K562 (cell line): ENCODE data around the gene DKK3. TPM values are rescaled to one million over a fixed set of nuclear protein-coding genes. Genes with fewer than 3 reads are reported as not detected.

ENCODE experiments used
- ATAC-seq: fragments of 200-7000 bp; cut with Tn5 transposase; 3 replicates; pipeline ENCODE4 v1.9.1; 2020; ENCODE audit warnings: moderate library complexity
- BruUV-seq: library from RNA; stranded (reverse); fragments of 400-500 nt; replicated peaks from 2 replicates; lab custom pipeline; 2021; lab: Mats Ljungman, UMichigan
- CTCF ChIA-PET: fragments of 300-600 bp; formaldehyde crosslinking; extraction: SDS; loops from one replicate; lab custom pipeline; 2021; ENCODE audit warnings: low intra/inter-chr PET ratio; lab: Yijun Ruan, JAX
- POLR2A ChIA-PET: fragments of 300-600, 350-650 bp; sonication (Branson Sonifier 250); formaldehyde crosslinking; extraction: SDS; loops from one replicate; lab custom pipeline; 2021; ENCODE audit warnings: antibody characterized with exemption, inconsistent platforms; lab: Yijun Ruan, JAX
- DNase-seq, 4 experiments: peaks; one replicate each; pipeline versions ENCODE4 v3.0.0 to v3.0.0-alpha.2; 2011 to 2018; ENCODE audit warnings: low spot score in 3 of 4, mixed read lengths in 3 of 4; ENCODE audit errors: extremely low read depth in 1 of 4
- FAIRE-seq: peaks from 2 replicates; lab custom pipeline; 2011; peaks lifted over from hg19 to GRCh38; lab: Jason Lieb, UNC
- H2AFZ ChIP-seq: 2 replicates; pipeline ENCODE4 v1.6.0; 2011; ENCODE audit warnings: low read depth, low read length, control low read depth, inconsistent platforms
- H3K27ac ChIP-seq: fragments of 200-600 bp; 3 replicates; pipeline ENCODE4 v1.8.0; 2011; ENCODE audit warnings: low read depth, mild to moderate bottlenecking, control low read depth, inconsistent platforms, low read length, moderate library complexity, mixed read lengths; ENCODE audit errors: extremely low read depth
- H3K27me3 ChIP-seq, 2 experiments: fragments of 300-600 bp in 1 of 2; 2 replicates in 1 of 2; 3 replicates in 1 of 2; pipeline versions ENCODE4 v1.6.0 to v1.8.0; 2011; ENCODE audit warnings: inconsistent platforms in 2 of 2, low read length in 2 of 2, mild to moderate bottlenecking in 1 of 2, mixed read lengths in 1 of 2, moderate library complexity in 1 of 2; ENCODE audit not compliant: control insufficient read depth in 2 of 2, insufficient read depth in 2 of 2
- H3K36me3 ChIP-seq: fragments of 300-600 bp; 3 replicates; pipeline ENCODE4 v1.8.0; 2011; ENCODE audit warnings: mild to moderate bottlenecking, low read length, inconsistent platforms; ENCODE audit not compliant: control insufficient read depth, insufficient read depth
- H3K4me1 ChIP-seq, 2 experiments: fragments of 200-600 bp in 1 of 2; replicated peaks in 1 of 2; 2 replicates in 1 of 2; 3 replicates in 1 of 2; pipeline versions ENCODE4 v1.5.1 to v1.8.0; 2011; ENCODE audit warnings: inconsistent platforms in 2 of 2, low read length in 2 of 2, mild to moderate bottlenecking in 1 of 2, mixed read lengths in 1 of 2, moderate library complexity in 1 of 2; ENCODE audit not compliant: control insufficient read depth in 2 of 2, insufficient read depth in 2 of 2
- H3K4me2 ChIP-seq: 2 replicates; pipeline ENCODE4 v1.6.1; 2011; ENCODE audit warnings: low read length, control low read depth, inconsistent platforms, mixed read lengths; ENCODE audit not compliant: insufficient read depth
- H3K4me3 ChIP-seq: fragments of 200-600 bp; sonication (generic), shearing (Covaris generic); 2 replicates; pipeline ENCODE4 v1.5.1; 2016; ENCODE audit warnings: control low read depth, inconsistent platforms
- H3K79me2 ChIP-seq: fragments of 200-600 bp; 3 replicates; pipeline ENCODE4 v1.8.0; 2011; ENCODE audit warnings: low read length, inconsistent platforms; ENCODE audit not compliant: control insufficient read depth, insufficient read depth
- H3K9ac ChIP-seq, 2 experiments: 2 replicates each; pipeline versions ENCODE4 v1.6.0 to v1.6.1; 2011; ENCODE audit warnings: low read depth in 2 of 2, low read length in 2 of 2, control low read depth in 1 of 2, inconsistent platforms in 1 of 2, mild to moderate bottlenecking in 1 of 2, mixed read lengths in 1 of 2; ENCODE audit not compliant: insufficient read depth in 1 of 2
- H3K9me1 ChIP-seq: one replicate; pipeline ENCODE4 v1.6.0; 2011; ENCODE audit warnings: inconsistent platforms, mild to moderate bottlenecking, low read length, moderate library complexity; ENCODE audit not compliant: control insufficient read depth, insufficient read depth
- H3K9me3 ChIP-seq: replicated peaks from 2 replicates; pipeline ENCODE4 v1.5.1; 2011; ENCODE audit warnings: low read depth, low read length, inconsistent platforms; ENCODE audit not compliant: control insufficient read depth, insufficient read depth
- H4K20me1 ChIP-seq: replicated peaks from 2 replicates; pipeline ENCODE4 v1.6.1; 2011; ENCODE audit warnings: low read length, inconsistent platforms, mixed read lengths; ENCODE audit not compliant: control insufficient read depth, insufficient read depth
- ASH1L ChIP-seq: fragments of 450-650 bp; IDR thresholded peaks from 2 replicates; pipeline ENCODE4 v1.6.1; 2018; ENCODE audit warnings: borderline replicate concordance, mild to moderate bottlenecking, low read depth; ENCODE audit not compliant: partially characterized antibody
- BCL6 ChIP-seq: fragments of 250-450 bp; sonication (Bioruptor Pico); IDR thresholded peaks from 2 replicates; pipeline ENCODE4 v1.4.0; 2020
- BCOR ChIP-seq: fragments of 450-650 bp; IDR thresholded peaks from 2 replicates; pipeline ENCODE4 v1.6.1; 2016
- E2F6 ChIP-seq, 2 experiments: IDR thresholded peaks; 2 replicates each; pipeline ENCODE4 v1.6.1; 2011; ENCODE audit warnings: borderline replicate concordance in 1 of 2, control low read depth in 1 of 2, low read depth in 1 of 2, low read length in 1 of 2, mild to moderate bottlenecking in 1 of 2, mixed read lengths in 1 of 2, moderate library complexity in 1 of 2; ENCODE audit not compliant: insufficient read depth in 1 of 2, insufficient read length in 1 of 2, poor library complexity in 1 of 2, severe bottlenecking in 1 of 2; ENCODE audit errors: extremely low read depth in 1 of 2
- HMG20B ChIP-seq: fragments of 250-450 bp; sonication (Bioruptor Pico); IDR thresholded peaks from 2 replicates; pipeline ENCODE4 v1.5.0; 2021; ENCODE audit warnings: mild to moderate bottlenecking
- L3MBTL2 ChIP-seq: fragments of 450-650 bp; IDR thresholded peaks from 2 replicates; pipeline ENCODE4 v1.6.1; 2016; ENCODE audit warnings: mild to moderate bottlenecking, moderate library complexity
- NR4A1 ChIP-seq, 2 experiments: fragments of 250-450 bp in 1 of 2; fragments of 450-650 bp in 1 of 2; sonication (Bioruptor Pico) in 1 of 2; IDR thresholded peaks; 2 replicates each; pipeline versions ENCODE4 v1.4.0 to v1.6.1; 2016 to 2020; ENCODE audit warnings: mild to moderate bottlenecking in 2 of 2, missing compliant biosample characterization in 1 of 2, missing genetic modification characterization in 1 of 2, moderate library complexity in 1 of 2
- POLR2H ChIP-seq: IDR thresholded peaks from 2 replicates; pipeline ENCODE4 v1.6.1; 2016; ENCODE audit warnings: missing genetic modification characterization, low read depth, mild to moderate bottlenecking, control low read depth, missing compliant biosample characterization, moderate library complexity
- POU5F1 ChIP-seq: fragments of 150-350 bp; IDR thresholded peaks from 2 replicates; pipeline ENCODE4 v1.6.1; 2014; ENCODE audit warnings: borderline replicate concordance, low read length, low read depth, mild to moderate bottlenecking; ENCODE audit not compliant: partially characterized antibody
- SLC30A9 ChIP-seq: fragments of 250-450 bp; sonication (Bioruptor Pico); IDR thresholded peaks from 2 replicates; pipeline ENCODE4 v1.8.0; 2022; ENCODE audit warnings: mild to moderate bottlenecking, moderate library complexity
- ZBTB17 ChIP-seq: fragments of 450-650 bp; formaldehyde crosslinking; IDR thresholded peaks from 2 replicates; pipeline ENCODE4 v1.4.0; 2020; ENCODE audit warnings: mild to moderate bottlenecking
- ZNF121 ChIP-seq: sonication (generic); formaldehyde crosslinking; conservative IDR thresholded peaks from 2 replicates; pipeline ENCODE4 v1.8.0; 2022; ENCODE audit warnings: missing genetic modification reagents
- ZNF23 ChIP-seq: fragments of 250-450 bp; sonication (Bioruptor Pico); IDR thresholded peaks from 2 replicates; pipeline ENCODE4 v1.4.0; 2020; ENCODE audit warnings: mild to moderate bottlenecking
- ZNF699 ChIP-seq: fragments of 250-450 bp; sonication (Bioruptor Pico); IDR thresholded peaks from 2 replicates; pipeline ENCODE4 v1.8.0; 2021; ENCODE audit warnings: mild to moderate bottlenecking, moderate library complexity; ENCODE audit not compliant: insufficient replicate concordance
- WGBS: fragments of 100-300 bp; shearing (Covaris generic); methylation state at CpG from one replicate; pipeline ENCODE4 v1.1.6; 2016; ENCODE audit warnings: low coverage, mixed read lengths; ENCODE audit not compliant: insufficient coverage; ENCODE audit errors: missing lambda C conversion rate; 5-methylcytosine and 5-hydroxymethylcytosine counted together
- in situ Hi-C: fragments of 300-500 bp; cut with MboI; formaldehyde crosslinking; loops from 4 replicates; pipeline ENCODE4 v1.15.0; 2018; ENCODE audit warnings: inconsistent platforms, mixed read lengths
- intact Hi-C: fragments of 100-400 bp; cut with micrococcal nuclease; formaldehyde crosslinking; loops from 2 replicates; pipeline ENCODE4 v1.14.2; 2022
- polyA plus RNA-seq, 8 experiments: library from polyadenylated mRNA; depleted of rRNA in 4 of 8; stranded (reverse) in 5 of 8; unstranded in 3 of 8; fragments of >200 nt; fragmentation: Nextera tagmentation in 2 of 8; fragmentation: Illumina TruSeq in 1 of 8; extraction: Ambion mirVana in 2 of 8; extraction: Trizol in 1 of 8; gene quantifications; 2 replicates each; pipeline versions ENCODE4 v1.2.1 to v1.2.3, GENCODE V29; 2011 to 2014; ENCODE audit warnings: inconsistent platforms in 1 of 8, missing spikeins in 1 of 8
- total RNA-seq, 7 experiments: library from RNA; depleted of rRNA in 6 of 7; stranded (reverse); fragments of >200 nt in 6 of 7; fragmentation: Illumina TruSeq in 2 of 7; extraction: Trizol in 2 of 7; gene quantifications; 2 replicates each; pipeline versions ENCODE4 v1.2.1 to v1.2.3, GENCODE V29; 2011 to 2021; ENCODE audit warnings: low replicate concordance in 1 of 7
- TF ChIP-seq, protein P1 (sequence below), 2 experiments: fragments of 450-650 bp; IDR thresholded peaks; 2 replicates each; pipeline ENCODE4 v1.6.1; 2016
- TF ChIP-seq, protein P2 (sequence below), 2 experiments: fragments of 150-350 bp in 1 of 2; IDR thresholded peaks; 2 replicates each; pipeline ENCODE4 v1.6.1; 2012 to 2016; ENCODE audit warnings: low read depth in 2 of 2, low read length in 2 of 2, mild to moderate bottlenecking in 1 of 2, moderate library complexity in 1 of 2

The DKK3 gene
- total and polyA plus RNA-seq, 9 of the 15 experiments (the other 6 are each of a cell fraction or from before 2014, with no cell fraction given), result 0.14 to 0.85 (median 0.38) TPM; not detected in 6

DNA sequence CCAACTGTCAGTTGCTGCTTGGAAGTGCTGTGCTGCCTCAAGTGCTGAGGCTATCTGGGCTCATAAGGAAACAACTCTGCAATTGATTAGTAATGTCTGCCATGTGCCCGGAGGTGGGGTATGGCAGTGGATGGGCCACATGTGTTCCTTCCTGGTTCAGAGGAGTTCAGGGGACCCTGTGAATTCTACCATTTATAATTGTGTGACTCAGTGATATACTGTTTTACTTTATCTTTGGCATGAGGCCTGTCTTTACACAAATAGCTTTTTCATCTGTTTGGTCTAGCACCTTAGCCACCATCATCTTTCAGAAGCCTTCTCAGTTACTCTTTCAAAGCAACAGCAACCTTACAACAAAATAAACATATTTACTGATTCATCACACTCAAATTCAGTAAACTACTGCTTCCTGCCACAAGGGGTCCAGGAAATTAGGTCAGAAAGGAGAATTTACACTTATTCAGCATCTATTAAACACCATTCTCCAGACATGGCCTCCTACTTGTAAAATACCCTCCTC, 20.9 kb downstream of the DKK3 start:
- H2AFZ ChIP-seq, result peak overlapping the region; percentile 79
- DNase-seq, result peak in 3 of 4 experiments; percentile 24 to 36 (median 30)
- ChIA-PET CTCF (no interaction called here), POLR2A (no interaction called here)
- H3K9ac ChIP-seq, result no peak overlapping the region
- no peaks in the 10 kb centered on the region; the same call in 1 of the 2 replicates for H3K9me3 ChIP-seq
- ATAC-seq, result peak; percentile 43
- peaks cover 0 to 31% of the 10 kb centered on the region in 2 experiments; a peak in 3 of 5 replicates for H3K27me3 ChIP-seq
- no peaks in the 10 kb centered on the region; a peak in 1 of 5 replicates for H3K4me1 ChIP-seq
- 0% methylated on average over 1 of the region's 1 CpG for WGBS
- H3K36me3 ChIP-seq, result no peaks in the 10 kb centered on the region
- intact Hi-C loops, result no loop called here
- H3K9me1 ChIP-seq, result no peaks in the 10 kb centered on the region
- no peaks in the 10 kb centered on the region for H4K20me1 ChIP-seq
- in situ Hi-C loops, result no loop called here
- no peak for FAIRE-seq
- no peaks in the 10 kb centered on the region for H3K79me2 ChIP-seq
- H3K27ac ChIP-seq, result no peak overlapping the region
- no TSS peak for BruUV-seq
- no peak overlapping the region; the same call in 1 of the 2 replicates for H3K4me2 ChIP-seq
- H3K4me3 ChIP-seq, result no peak overlapping the region
- 0 out of 2 replicates have a peak, but pooled peaks have one; percentile 66 for TF ChIP-seq ZNF23 (CRISPR knock-in tag)
- 0 out of 2 replicates have a peak, but pooled peaks have one; percentile 9 for TF ChIP-seq BCOR
- peak; percentile 98 for TF ChIP-seq ZBTB17 (CRISPR knock-in tag)
- TF ChIP-seq ASH1L, result no peak
- no peak for TF ChIP-seq BCL6
- peak; percentile 69 for TF ChIP-seq L3MBTL2
- TF ChIP-seq E2F6 (IDR thresholded peaks at IDR 0.05; ENCODE audit: borderline replicate concordance in 1 of 2, extremely low read depth in 1 of 2, insufficient read depth in 1 of 2, insufficient read length in 1 of 2, low read depth in 1 of 2, low read length in 1 of 2, poor library complexity in 1 of 2, severe bottlenecking in 1 of 2), result peak in 1 of 2 experiments; percentile 70
- TF ChIP-seq, protein P1, sequence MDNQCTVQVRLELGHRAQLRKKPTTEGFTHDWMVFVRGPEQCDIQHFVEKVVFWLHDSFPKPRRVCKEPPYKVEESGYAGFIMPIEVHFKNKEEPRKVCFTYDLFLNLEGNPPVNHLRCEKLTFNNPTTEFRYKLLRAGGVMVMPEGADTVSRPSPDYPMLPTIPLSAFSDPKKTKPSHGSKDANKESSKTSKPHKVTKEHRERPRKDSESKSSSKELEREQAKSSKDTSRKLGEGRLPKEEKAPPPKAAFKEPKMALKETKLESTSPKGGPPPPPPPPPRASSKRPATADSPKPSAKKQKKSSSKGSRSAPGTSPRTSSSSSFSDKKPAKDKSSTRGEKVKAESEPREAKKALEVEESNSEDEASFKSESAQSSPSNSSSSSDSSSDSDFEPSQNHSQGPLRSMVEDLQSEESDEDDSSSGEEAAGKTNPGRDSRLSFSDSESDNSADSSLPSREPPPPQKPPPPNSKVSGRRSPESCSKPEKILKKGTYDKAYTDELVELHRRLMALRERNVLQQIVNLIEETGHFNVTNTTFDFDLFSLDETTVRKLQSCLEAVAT (IDR thresholded peaks at IDR 0.05), result peak in 1 of 2 experiments; percentile 98; a peak in 2 of 4 replicates
- TF ChIP-seq, protein P2, sequence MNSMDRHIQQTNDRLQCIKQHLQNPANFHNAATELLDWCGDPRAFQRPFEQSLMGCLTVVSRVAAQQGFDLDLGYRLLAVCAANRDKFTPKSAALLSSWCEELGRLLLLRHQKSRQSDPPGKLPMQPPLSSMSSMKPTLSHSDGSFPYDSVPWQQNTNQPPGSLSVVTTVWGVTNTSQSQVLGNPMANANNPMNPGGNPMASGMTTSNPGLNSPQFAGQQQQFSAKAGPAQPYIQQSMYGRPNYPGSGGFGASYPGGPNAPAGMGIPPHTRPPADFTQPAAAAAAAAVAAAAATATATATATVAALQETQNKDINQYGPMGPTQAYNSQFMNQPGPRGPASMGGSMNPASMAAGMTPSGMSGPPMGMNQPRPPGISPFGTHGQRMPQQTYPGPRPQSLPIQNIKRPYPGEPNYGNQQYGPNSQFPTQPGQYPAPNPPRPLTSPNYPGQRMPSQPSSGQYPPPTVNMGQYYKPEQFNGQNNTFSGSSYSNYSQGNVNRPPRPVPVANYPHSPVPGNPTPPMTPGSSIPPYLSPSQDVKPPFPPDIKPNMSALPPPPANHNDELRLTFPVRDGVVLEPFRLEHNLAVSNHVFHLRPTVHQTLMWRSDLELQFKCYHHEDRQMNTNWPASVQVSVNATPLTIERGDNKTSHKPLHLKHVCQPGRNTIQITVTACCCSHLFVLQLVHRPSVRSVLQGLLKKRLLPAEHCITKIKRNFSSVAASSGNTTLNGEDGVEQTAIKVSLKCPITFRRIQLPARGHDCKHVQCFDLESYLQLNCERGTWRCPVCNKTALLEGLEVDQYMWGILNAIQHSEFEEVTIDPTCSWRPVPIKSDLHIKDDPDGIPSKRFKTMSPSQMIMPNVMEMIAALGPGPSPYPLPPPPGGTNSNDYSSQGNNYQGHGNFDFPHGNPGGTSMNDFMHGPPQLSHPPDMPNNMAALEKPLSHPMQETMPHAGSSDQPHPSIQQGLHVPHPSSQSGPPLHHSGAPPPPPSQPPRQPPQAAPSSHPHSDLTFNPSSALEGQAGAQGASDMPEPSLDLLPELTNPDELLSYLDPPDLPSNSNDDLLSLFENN (IDR thresholded peaks at IDR 0.05; ENCODE audit: low read depth in 2 of 2, low read length in 2 of 2), result peak in 1 of 2 experiments; percentile 79; a peak in 2 of 4 replicates
- no peak for TF ChIP-seq POLR2H (tag)
- no peak for TF ChIP-seq ZNF699 (CRISPR knock-in tag)
- no peak for TF ChIP-seq NR4A1 (CRISPR knock-in tag; IDR thresholded peaks at IDR 0.05)
- TF ChIP-seq NR4A1 (tag; IDR thresholded peaks at IDR 0.05), result no peak
- no peak for TF ChIP-seq ZNF121
- TF ChIP-seq SLC30A9 (CRISPR knock-in tag), result no peak
- TF ChIP-seq POU5F1, result no peak
- TF ChIP-seq HMG20B (CRISPR knock-in tag), result no peak
